Stomach (tissue), 9 donors: ENCODE data around the gene WFDC1. TPM values are rescaled to one million over a fixed set of nuclear protein-coding genes. Genes with fewer than 3 reads are reported as not detected.

Source experiments
- DNase-seq, 2 donors: peaks; one replicate each; pipeline versions ENCODE4 v3.0.0 to v3.0.0-alpha.2; 2013 to 2019
- H3K27ac ChIP-seq, 5 donors: fragments of 200-600 bp in 4 of 5; sonication (generic) in 4 of 5; one replicate each; pipeline ENCODE4 v1.5.1; 2013 to 2019; ENCODE audit warnings: mild to moderate bottlenecking in 1 of 5, moderate library complexity in 1 of 5
- H3K27me3 ChIP-seq, 3 donors: fragments of 200-600 bp; sonication (generic); one replicate each; pipeline ENCODE4 v1.5.1; 2017 to 2019; ENCODE audit warnings: mixed run types in 1 of 3
- H3K36me3 ChIP-seq, 4 donors: fragments of 200-600 bp; sonication (generic); 1 replicate in 3 of 4; 2 replicates in 1 of 4; pipeline ENCODE4 v1.5.1; 2016 to 2019
- H3K4me1 ChIP-seq, 4 donors: fragments of 200-600 bp; sonication (generic); one replicate each; pipeline ENCODE4 v1.5.1; 2016 to 2019
- H3K4me3 ChIP-seq, 4 donors: fragments of 200-600 bp; sonication (generic) in 3 of 4; one replicate each; pipeline ENCODE4 v1.5.1; 2016 to 2019; ENCODE audit warnings: mild to moderate bottlenecking in 1 of 4
- H3K9me3 ChIP-seq, 4 donors: fragments of 200-600 bp; sonication (generic); one replicate each; pipeline ENCODE4 v1.5.1; 2016 to 2019
- CTCF ChIP-seq, 7 experiments: fragments of 450-650 bp in 4 of 7; fragments of 200-600 bp in 3 of 7; sonication (generic) in 3 of 7; IDR thresholded peaks; one replicate each; pipeline ENCODE4 v1.5.1; 2016 to 2019; ENCODE audit warnings: antibody characterized with exemption in 7 of 7, control low read depth in 2 of 7, mild to moderate bottlenecking in 1 of 7
- EP300 ChIP-seq: sonication (generic); formaldehyde crosslinking; IDR thresholded peaks from one replicate; pipeline ENCODE4 v1.6.1; 2017; ENCODE audit warnings: antibody characterized with exemption
- POLR2A ChIP-seq, 4 donors: fragments of 450-650 bp; IDR thresholded peaks; one replicate each; pipeline ENCODE4 v1.6.1; 2016; ENCODE audit warnings: antibody characterized with exemption in 4 of 4, control low read depth in 2 of 4, mild to moderate bottlenecking in 1 of 4, moderate library complexity in 1 of 4
- POLR2AphosphoS5 ChIP-seq, 3 donors: sonication (generic); formaldehyde crosslinking; IDR thresholded peaks; one replicate each; pipeline ENCODE4 v1.6.1; 2016; ENCODE audit warnings: antibody characterized with exemption in 3 of 3
- WGBS, 5 donors: extraction: QIAGEN DNeasy Blood & Tissue Kit in 3 of 5; methylation state at CpG; one replicate each; pipeline versions ENCODE4 v1.1.5 to v1.1.7; 2013 to 2018; 5-methylcytosine and 5-hydroxymethylcytosine counted together
- intact Hi-C: fragments of 100-400 bp; cut with DNase I; formaldehyde crosslinking; loops from one replicate; pipeline ENCODE4 v1.15.1; 2023; ENCODE audit warnings: low total_unique reads
- polyA plus RNA-seq, 3 donors: library from polyadenylated mRNA; stranded (reverse); fragments of 200-250 nt; gene quantifications; one replicate each; pipeline ENCODE4 v1.2.3, GENCODE V29; 2013
- total RNA-seq, 5 donors: library from RNA; depleted of rRNA; stranded (reverse); fragments of >200 nt; gene quantifications; one replicate each; pipeline versions ENCODE4 v1.1.0 to v1.2.3, GENCODE V29; 2014 to 2016
- donor health status: healthy with polysubstance abuse.
- donor health status: Bipolar disorder and iron deficiency.
- donor health status: healthy.

The WFDC1 gene
- total and polyA plus RNA-seq, 8 donors, result 10.7 to 64.3 (median 14.2) TPM; not detected in 1

DNA sequence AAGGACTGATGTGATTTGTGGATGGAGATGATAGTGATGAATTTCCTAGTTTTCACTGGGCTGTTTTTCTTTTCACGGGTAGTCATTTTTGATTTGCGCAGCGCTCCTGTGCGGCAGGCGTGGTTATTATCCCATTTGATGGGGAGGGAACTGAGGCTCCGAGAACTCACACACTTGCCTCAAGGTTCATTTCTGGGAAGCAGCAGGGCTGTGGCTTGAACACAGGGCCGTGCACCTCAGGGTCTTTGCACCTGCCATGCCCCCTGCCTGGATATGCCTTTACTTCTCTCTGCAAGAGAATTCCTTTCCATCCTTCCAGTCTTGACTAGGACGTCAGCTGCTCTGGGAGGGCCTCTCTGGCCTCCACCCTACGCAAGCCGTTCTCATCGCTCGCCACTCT lies 16.3 kb upstream of the WFDC1 start:
- no peak for TF ChIP-seq EP300
- TF ChIP-seq POLR2A (IDR thresholded peaks at IDR 0.05), result no peak
- no peak for TF ChIP-seq CTCF (IDR thresholded peaks at IDR 0.05)
- TF ChIP-seq POLR2AphosphoS5 (IDR thresholded peaks at IDR 0.05), result no peak
- intact Hi-C loops, result loop anchor here (5.0 kb wide), 1 partner anchor 204 kb away; no protein-coding TSS in a partner anchor
- H3K27ac ChIP-seq, result no peak overlapping the region
- H3K27me3 ChIP-seq, result no peaks in the 10 kb centered on the region
- H3K9me3 ChIP-seq, result no peaks in the 10 kb centered on the region
- no peak overlapping the region for H3K4me3 ChIP-seq
- peaks cover 0 to 6% (median under 1%) of the 10 kb centered on the region in 4 donors for H3K4me1 ChIP-seq
- no peaks in the 10 kb centered on the region for H3K36me3 ChIP-seq
- WGBS, 5 donors, result 87 to 91% (median 89%) methylated on average over 12 of the region's 12 CpGs
- no peak for DNase-seq

DNA sequence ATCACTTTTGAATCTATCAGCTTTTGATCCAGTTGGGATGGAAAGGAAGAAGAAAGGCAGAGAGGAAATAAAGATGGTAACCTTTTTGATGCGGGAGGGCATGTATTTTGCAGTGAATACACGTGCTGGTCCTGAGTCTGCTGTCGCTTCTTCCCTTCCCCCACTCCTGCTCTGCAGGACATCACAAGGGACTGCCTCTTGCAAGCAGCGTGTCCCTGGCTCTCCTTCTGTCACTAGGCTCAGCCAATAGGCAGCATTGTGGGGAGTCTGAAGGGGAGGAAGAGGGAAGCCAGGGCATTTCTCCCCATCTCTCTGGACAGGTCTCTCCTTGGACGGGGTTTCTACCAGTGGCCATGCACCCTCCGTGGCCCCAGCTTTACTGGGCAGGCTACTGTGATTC lies 15.7 kb upstream of the WFDC1 start:
- peaks cover 0 to under 1% (median 0%) of the 10 kb centered on the region in 3 donors for H3K27me3 ChIP-seq
- intact Hi-C loops, result loop anchor here (5.0 kb wide), 1 partner anchor 203 kb away; no protein-coding TSS in a partner anchor
- no peak overlapping the region for H3K27ac ChIP-seq
- no peaks in the 10 kb centered on the region for H3K36me3 ChIP-seq
- no peak for TF ChIP-seq EP300
- TF ChIP-seq POLR2A (IDR thresholded peaks at IDR 0.05), result no peak
- DNase-seq, result no peak
- no peaks in the 10 kb centered on the region for H3K9me3 ChIP-seq
- WGBS, 5 donors, result 45 to 67% (median 57%) methylated on average over 6 of the region's 6 CpGs
- H3K4me1 ChIP-seq, result peaks cover 4 to 13% (median 6%) of the 10 kb centered on the region in 4 donors
- no peak overlapping the region for H3K4me3 ChIP-seq

GRCh38 chr16:84279881-84280280 lies 14.8 kb upstream of the WFDC1 start:
- no peak for DNase-seq
- Histone ChIP-seq H3K4me1 (peaks cover 5 to 20% (median 15%) of the 10 kb centered on the region in 4 donors), H3K27ac (no peak overlapping the region), H3K9me3 (no peaks in the 10 kb centered on the region), H3K36me3 (no peaks in the 10 kb centered on the region), H3K27me3 (peaks cover 0 to 6% (median 0%) of the 10 kb centered on the region in 3 donors), H3K4me3 (no peak overlapping the region)
- intact Hi-C loops, result loop anchor here (5.0 kb wide), 1 partner anchor 202 kb away; no protein-coding TSS in a partner anchor
- WGBS, 5 donors, result 85 to 95% (median 91%) methylated on average over 12 of the region's 12 CpGs
- no peak for TF ChIP-seq CTCF (IDR thresholded peaks at IDR 0.05)
- TF ChIP-seq POLR2AphosphoS5 (IDR thresholded peaks at IDR 0.05), result no peak
- TF ChIP-seq EP300, result no peak
- TF ChIP-seq POLR2A (IDR thresholded peaks at IDR 0.05), result no peak

DNA sequence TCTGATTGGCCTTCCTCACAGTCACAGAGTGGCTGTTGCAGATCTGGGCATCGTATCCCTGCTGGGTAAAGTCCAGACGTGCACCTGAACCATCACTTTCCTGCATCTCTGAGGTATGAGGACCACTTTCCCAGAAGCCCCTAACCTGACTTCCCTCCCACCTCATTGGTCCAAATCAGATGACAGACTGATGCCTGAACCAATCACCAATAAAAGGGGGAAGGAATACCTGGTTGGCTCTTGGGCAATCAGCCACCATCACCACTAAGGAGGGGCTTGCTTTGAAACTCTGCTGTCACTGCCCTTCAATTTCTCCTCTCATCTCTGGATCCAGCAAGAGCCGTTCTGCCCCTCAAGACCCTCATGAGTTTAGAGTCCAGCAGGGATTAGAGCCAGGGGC lies 13.6 kb upstream of the WFDC1 start:
- peaks cover 5 to 27% (median 17%) of the 10 kb centered on the region in 4 donors for H3K4me1 ChIP-seq
- TF ChIP-seq CTCF (IDR thresholded peaks at IDR 0.05), result no peak
- no peak for TF ChIP-seq POLR2AphosphoS5 (IDR thresholded peaks at IDR 0.05)
- no peak for TF ChIP-seq POLR2A (IDR thresholded peaks at IDR 0.05)
- TF ChIP-seq EP300, result no peak
- no peaks in the 10 kb centered on the region for H3K36me3 ChIP-seq

DNA sequence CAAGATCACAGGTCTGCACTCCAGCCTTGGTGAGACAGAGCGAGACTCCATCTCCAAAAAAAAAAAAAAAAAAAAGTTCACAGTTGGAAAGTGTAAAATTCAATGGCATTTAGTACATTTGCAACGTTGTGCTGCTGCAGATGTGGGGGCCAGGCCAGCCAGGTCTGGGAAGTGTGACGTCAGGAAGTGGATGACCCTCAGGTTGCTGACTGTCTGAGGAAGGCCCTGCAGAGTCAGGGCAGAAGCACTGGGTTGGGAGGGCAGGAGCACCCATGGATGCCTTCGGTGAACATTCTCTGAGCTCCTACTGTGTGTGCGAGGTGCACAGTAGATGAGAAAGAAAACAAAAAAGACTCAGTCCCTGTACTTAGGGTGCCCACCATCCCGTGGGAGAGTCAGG lies 12.1 kb upstream of the WFDC1 start:
- Histone ChIP-seq H3K27ac (no peak overlapping the region), H3K9me3 (no peaks in the 10 kb centered on the region), H3K36me3 (no peaks in the 10 kb centered on the region), H3K4me3 (no peak overlapping the region), H3K27me3 (peaks cover 0 to 10% (median 0%) of the 10 kb centered on the region in 3 donors), H3K4me1 (peaks cover 5 to 41% (median 20%) of the 10 kb centered on the region in 4 donors)
- TF ChIP-seq CTCF (IDR thresholded peaks at IDR 0.05) (no peak), EP300 (no peak), POLR2A (IDR thresholded peaks at IDR 0.05) (no peak), POLR2AphosphoS5 (IDR thresholded peaks at IDR 0.05) (no peak)
- no peak for DNase-seq
- intact Hi-C loops, result no loop called here
- WGBS, 5 donors, result 68 to 84% (median 82%) methylated on average over 6 of the region's 6 CpGs

More for the DNA sequence above, 13.6 kb upstream of the WFDC1 start:
- intact Hi-C loops, result no loop called here
- peak overlapping the region in 1 of 5 donors; percentile 8 for H3K27ac ChIP-seq
- no peaks in the 10 kb centered on the region for H3K9me3 ChIP-seq
- WGBS, 5 donors, result 86 to 94% (median 89%) methylated on average over 3 of the region's 3 CpGs
- peaks cover 0 to 10% (median 0%) of the 10 kb centered on the region in 3 donors for H3K27me3 ChIP-seq
- no peak overlapping the region for H3K4me3 ChIP-seq
- no peak for DNase-seq
